Erythroblast (primary cell): ENCODE data around the gene BAAT.

Experiments
- GATA1 ChIP-seq: IDR thresholded peaks from 2 replicates; pipeline ENCODE4 v1.6.1; 2011; ENCODE audit warnings: low read depth, mild to moderate bottlenecking, control low read depth, low read length, moderate library complexity
- POLR2A ChIP-seq: IDR thresholded peaks from 2 replicates; pipeline ENCODE4 v1.6.1; 2011; ENCODE audit warnings: mild to moderate bottlenecking, low read length

DNA sequence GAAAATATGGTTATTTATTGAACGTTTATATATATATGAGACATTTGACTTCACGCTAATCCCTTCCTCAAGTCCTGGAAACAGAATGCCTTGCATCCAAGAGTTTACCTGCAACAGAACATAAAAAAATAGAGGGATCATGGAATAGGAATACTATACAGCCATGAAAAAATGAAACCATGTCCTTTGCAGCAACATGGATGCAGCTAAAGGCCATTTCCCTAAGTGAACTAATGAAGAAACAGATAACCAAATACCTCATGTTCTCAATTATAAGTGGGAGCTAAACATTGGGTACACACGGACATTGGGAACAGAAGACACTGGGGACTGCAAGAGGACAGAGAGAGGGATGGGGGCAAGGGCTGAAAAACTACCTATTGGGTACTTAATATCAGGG is 13.0 kb downstream of the BAAT start:
- TF ChIP-seq POLR2A = no peak
- TF ChIP-seq GATA1 = no peak
